Activated T-cell treated with anti-CD3 and anti-CD28 coated beads, Interleukin-2, amount 50 U/mL, for 24 hours (primary cell): ENCODE results near the gene SAMSN1.
"Not testable (repeated sequence)": the region's sequence is repeated elsewhere in the genome, so short reads cannot be mapped to it uniquely, and the experiment has no call there.

ENCODE experiments used
- DNase-seq: peaks from one replicate; pipeline ENCODE4 v3.0.0-alpha.2; 2020
- H3K27ac Mint-ChIP-seq: 2 replicates; pipeline ENCODE4 v1.8.0; 2020; ENCODE audit warnings: mild to moderate bottlenecking, mixed read lengths
- H3K27me3 Mint-ChIP-seq: 2 replicates; pipeline ENCODE4 v1.8.0; 2020; ENCODE audit warnings: mixed read lengths
- H3K36me3 Mint-ChIP-seq: 2 replicates; pipeline ENCODE4 v1.8.0; 2020; ENCODE audit warnings: low read depth, mixed read lengths
- H3K4me1 Mint-ChIP-seq: 2 replicates; pipeline ENCODE4 v1.8.0; 2020; ENCODE audit warnings: low read depth, mixed read lengths
- H3K4me3 Mint-ChIP-seq: 2 replicates; pipeline ENCODE4 v1.8.0; 2020; ENCODE audit warnings: mild to moderate bottlenecking, moderate library complexity, mixed read lengths
- H3K9me3 Mint-ChIP-seq: 2 replicates; pipeline ENCODE4 v1.8.0; 2020; ENCODE audit warnings: mixed read lengths

The SAMSN1 gene

GRCh38 chr21:14550135-14550534 is 4.0 kb upstream of the SAMSN1 start:
- peaks cover 7% of the 10 kb centered on the region for H3K9me3 Mint-ChIP-seq
- H3K27me3 Mint-ChIP-seq = no peaks in the 10 kb centered on the region
- peaks cover 9% of the 10 kb centered on the region for H3K36me3 Mint-ChIP-seq
- peak overlapping the region; percentile 79 for H3K27ac Mint-ChIP-seq
- H3K4me3 Mint-ChIP-seq = peak overlapping the region; percentile 31
- peaks cover 59% of the 10 kb centered on the region for H3K4me1 Mint-ChIP-seq
- no peak for DNase-seq

- peaks cover 56% of the 10 kb centered on the region for H3K4me1 Mint-ChIP-seq
- H3K9me3 Mint-ChIP-seq = peaks cover 7% of the 10 kb centered on the region
- no peak for DNase-seq
- H3K27me3 Mint-ChIP-seq = no peaks in the 10 kb centered on the region
- peaks cover 21% of the 10 kb centered on the region for H3K36me3 Mint-ChIP-seq
- H3K4me3 Mint-ChIP-seq = peak overlapping the region; percentile 72
- H3K27ac Mint-ChIP-seq = peak overlapping the region; percentile 96
Measured at GRCh38 chr21:14548779-14549178, 2.7 kb upstream of the SAMSN1 start.

- Mint-ChIP-seq H3K9me3 (peaks cover 7% of the 10 kb centered on the region), H3K36me3 (peaks cover 23% of the 10 kb centered on the region), H3K4me3 (peak overlapping the region; percentile 72), H3K4me1 (peaks cover 60% of the 10 kb centered on the region), H3K27ac (peak overlapping the region; percentile 96), H3K27me3 (no peaks in the 10 kb centered on the region)
- DNase-seq = no peak
Measured at GRCh38 chr21:14547834-14548513, 1.9 kb upstream of the SAMSN1 start.

GRCh38 chr21:14546719-14547118 is 604 bp upstream of the SAMSN1 start:
- H3K4me1 Mint-ChIP-seq = peaks cover 66% of the 10 kb centered on the region

GRCh38 chr21:14543983-14544382 is 2.1 kb downstream of the SAMSN1 start:
- Mint-ChIP-seq H3K36me3 (peaks cover 57% of the 10 kb centered on the region), H3K27ac (peak overlapping the region; percentile 96), H3K4me1 (peaks cover 67% of the 10 kb centered on the region), H3K9me3 (peaks cover 4% of the 10 kb centered on the region), H3K4me3 (peak overlapping the region; percentile 93), H3K27me3 (no peaks in the 10 kb centered on the region)
- DNase-seq = peak; percentile 37

More at GRCh38 chr21:14546719-14547118, 604 bp upstream of the SAMSN1 start:
- Mint-ChIP-seq H3K36me3 (peaks cover 30% of the 10 kb centered on the region), H3K4me3 (peak overlapping the region; percentile 93), H3K27ac (peak overlapping the region; percentile 69)
- DNase-seq, H3K9me3 Mint-ChIP-seq, H3K27me3 Mint-ChIP-seq: not testable (repeated sequence)

- H3K27me3 Mint-ChIP-seq = no peaks in the 10 kb centered on the region
Measured at GRCh38 chr21:14542638-14543037, 3.5 kb downstream of the SAMSN1 start.

GRCh38 chr21:14541841-14542490 is 4.1 kb downstream of the SAMSN1 start:
- H3K4me3 Mint-ChIP-seq = peak overlapping the region; percentile 93
- peaks cover 68% of the 10 kb centered on the region for H3K4me1 Mint-ChIP-seq
- peak overlapping the region; percentile 98 for H3K27ac Mint-ChIP-seq
- DNase-seq = peak; percentile 41
- peaks cover 76% of the 10 kb centered on the region for H3K36me3 Mint-ChIP-seq
- H3K9me3 Mint-ChIP-seq = peaks cover 7% of the 10 kb centered on the region
- no peaks in the 10 kb centered on the region for H3K27me3 Mint-ChIP-seq

More at GRCh38 chr21:14542638-14543037, 3.5 kb downstream of the SAMSN1 start:
- DNase-seq = no peak
- peaks cover 70% of the 10 kb centered on the region for H3K36me3 Mint-ChIP-seq
- H3K4me3 Mint-ChIP-seq = peak overlapping the region; percentile 93
- H3K4me1 Mint-ChIP-seq = peaks cover 67% of the 10 kb centered on the region
- H3K9me3 Mint-ChIP-seq = peaks cover 4% of the 10 kb centered on the region
- peak overlapping the region; percentile 85 for H3K27ac Mint-ChIP-seq

GRCh38 chr21:14538483-14538882 is 7.6 kb downstream of the SAMSN1 start:
- peaks cover 89% of the 10 kb centered on the region for H3K4me1 Mint-ChIP-seq
- peak overlapping the region; percentile 82 for H3K27ac Mint-ChIP-seq
- peak overlapping the region; percentile 93 for H3K4me3 Mint-ChIP-seq
- H3K36me3 Mint-ChIP-seq = peaks cover 81% of the 10 kb centered on the region
- peaks cover 18% of the 10 kb centered on the region for H3K9me3 Mint-ChIP-seq
- H3K27me3 Mint-ChIP-seq = no peaks in the 10 kb centered on the region
- no peak for DNase-seq

GRCh38 chr21:14536929-14537328 is 9.2 kb downstream of the SAMSN1 start:
- Mint-ChIP-seq H3K36me3 (peaks cover 84% of the 10 kb centered on the region), H3K4me3 (no peak overlapping the region), H3K9me3 (peaks cover 18% of the 10 kb centered on the region), H3K4me1 (peaks cover 93% of the 10 kb centered on the region), H3K27ac (peak overlapping the region; percentile 76), H3K27me3 (no peaks in the 10 kb centered on the region)
- no peak for DNase-seq

GRCh38 chr21:14535702-14536101 is 10.4 kb downstream of the SAMSN1 start:
- Mint-ChIP-seq H3K27me3 (no peaks in the 10 kb centered on the region), H3K4me3 (peak overlapping the region; percentile 79), H3K27ac (peak overlapping the region; percentile 100), H3K36me3 (peaks cover 78% of the 10 kb centered on the region), H3K4me1 (peaks cover 90% of the 10 kb centered on the region), H3K9me3 (peaks cover 18% of the 10 kb centered on the region)
- DNase-seq = no peak

- peaks cover 14% of the 10 kb centered on the region for H3K9me3 Mint-ChIP-seq
- H3K36me3 Mint-ChIP-seq = peaks cover 69% of the 10 kb centered on the region
- peak overlapping the region; percentile 79 for H3K4me3 Mint-ChIP-seq
- H3K27me3 Mint-ChIP-seq = no peaks in the 10 kb centered on the region
- H3K4me1 Mint-ChIP-seq = peaks cover 84% of the 10 kb centered on the region
- peak overlapping the region; percentile 100 for H3K27ac Mint-ChIP-seq
- no peak for DNase-seq
Measured at GRCh38 chr21:14533499-14534428, 12.4 kb downstream of the SAMSN1 start.

- peaks cover 81% of the 10 kb centered on the region for H3K4me1 Mint-ChIP-seq
- H3K36me3 Mint-ChIP-seq = peaks cover 60% of the 10 kb centered on the region
- DNase-seq = no peak
- peak overlapping the region; percentile 54 for H3K4me3 Mint-ChIP-seq
- no peaks in the 10 kb centered on the region for H3K27me3 Mint-ChIP-seq
- peak overlapping the region; percentile 95 for H3K27ac Mint-ChIP-seq
- peaks cover 10% of the 10 kb centered on the region for H3K9me3 Mint-ChIP-seq
Measured at GRCh38 chr21:14531757-14532316, 14.3 kb downstream of the SAMSN1 start.

GRCh38 chr21:14530592-14530991 is 15.5 kb downstream of the SAMSN1 start:
- peaks cover 4% of the 10 kb centered on the region for H3K9me3 Mint-ChIP-seq
- DNase-seq = no peak
- H3K4me1 Mint-ChIP-seq = peaks cover 80% of the 10 kb centered on the region
- H3K4me3 Mint-ChIP-seq = peak overlapping the region; percentile 56
- H3K36me3 Mint-ChIP-seq = peaks cover 52% of the 10 kb centered on the region
- no peaks in the 10 kb centered on the region for H3K27me3 Mint-ChIP-seq
- peak overlapping the region; percentile 95 for H3K27ac Mint-ChIP-seq

- peaks cover 76% of the 10 kb centered on the region for H3K4me1 Mint-ChIP-seq
Measured at GRCh38 chr21:14528815-14529214, 17.3 kb downstream of the SAMSN1 start.

More at GRCh38 chr21:14528815-14529214, 17.3 kb downstream of the SAMSN1 start:
- H3K27ac Mint-ChIP-seq = peak overlapping the region; percentile 99
- DNase-seq = no peak
- H3K36me3 Mint-ChIP-seq = peaks cover 45% of the 10 kb centered on the region
- no peaks in the 10 kb centered on the region for H3K9me3 Mint-ChIP-seq
- peak overlapping the region; percentile 45 for H3K4me3 Mint-ChIP-seq
- H3K27me3 Mint-ChIP-seq = no peaks in the 10 kb centered on the region
